HL-60 (cell line): Measurements from ENCODE around the gene RETREG3.

ENCODE experiments used
- CTCF ChIP-seq: IDR thresholded peaks from one replicate; pipeline ENCODE4 v1.5.1; 2011; ENCODE audit warnings: low read length, control low read depth, inconsistent platforms; ENCODE audit not compliant: insufficient read depth
- POLR2AphosphoS5 ChIP-seq: IDR thresholded peaks from 2 replicates; pipeline ENCODE4 v1.6.1; 2012; ENCODE audit warnings: low read depth
- REST ChIP-seq: IDR thresholded peaks from 2 replicates; pipeline ENCODE4 v1.6.1; 2012; ENCODE audit warnings: low read depth; ENCODE audit not compliant: insufficient replicate concordance

- no peak for TF ChIP-seq REST
- no peak for TF ChIP-seq CTCF
- no peak for TF ChIP-seq POLR2AphosphoS5
Observed at GRCh38 chr17:42555122-42555622, 54.0 kb downstream of the RETREG3 start.
